VCaP (cell line): ENCODE data around the gene NOS1.

Experiments
- H3K27ac ChIP-seq: fragments of 450-650 bp; 2 replicates; pipeline ENCODE4 v1.5.1; 2017
- CTCF ChIP-seq: fragments of 450-650 bp; conservative IDR thresholded peaks from 2 replicates; pipeline ENCODE4 v1.5.1; 2017; ENCODE audit warnings: mild to moderate bottlenecking, moderate library complexity

The NOS1 gene

GRCh38 chr12:117342247-117342646 is 19.2 kb downstream of the NOS1 start:
- no peak overlapping the region; the same call in 1 of the 2 replicates for H3K27ac ChIP-seq
- no peak for TF ChIP-seq CTCF

GRCh38 chr12:117339104-117339503 is 22.3 kb downstream of the NOS1 start:
- H3K27ac ChIP-seq: no peak overlapping the region
- TF ChIP-seq CTCF: no peak

- no peak for TF ChIP-seq CTCF
- peak overlapping the region; percentile 58 for H3K27ac ChIP-seq
Measured at GRCh38 chr12:117334855-117335587, 26.4 kb downstream of the NOS1 start.

- H3K27ac ChIP-seq: no peak overlapping the region
- no peak for TF ChIP-seq CTCF
Measured at GRCh38 chr12:117334051-117334450, 27.4 kb downstream of the NOS1 start.

- TF ChIP-seq CTCF: no peak
- H3K27ac ChIP-seq: no peak overlapping the region
Measured at GRCh38 chr12:117333331-117333881, 28.0 kb downstream of the NOS1 start.

GRCh38 chr12:117331691-117332090 is 29.7 kb downstream of the NOS1 start:
- H3K27ac ChIP-seq: no peak overlapping the region
- peak; percentile 26; the same call in 1 of the 2 replicates for TF ChIP-seq CTCF

GRCh38 chr12:117330441-117331113 is 30.8 kb downstream of the NOS1 start:
- no peak overlapping the region for H3K27ac ChIP-seq
- no peak for TF ChIP-seq CTCF
